SU-DHL-6 (cell line): ENCODE data around the gene MAPK12.
A peak's percentile ranks its signal among the peaks of the same experiment; 100 is the strongest.

Source experiments
- H2AFZ ChIP-seq: fragments of 200-600 bp; sonication (generic); 2 replicates; pipeline ENCODE4 v1.6.1; 2014; ENCODE audit warnings: low read depth, mild to moderate bottlenecking, moderate library complexity, mixed read lengths, antibody characterized with exemption, low read length; ENCODE audit not compliant: severe bottlenecking
- H3F3A ChIP-seq: fragments of 200-600 bp; shearing (Covaris generic); 2 replicates; pipeline ENCODE4 v1.6.0; 2016; ENCODE audit warnings: antibody characterized with exemption, mild to moderate bottlenecking; ENCODE audit not compliant: insufficient read depth
- H3K27ac ChIP-seq: fragments of 200-600 bp; sonication (generic); 2 replicates; pipeline ENCODE4 v1.5.1; 2016; ENCODE audit warnings: low read depth, mild to moderate bottlenecking, low read length, moderate library complexity, mixed read lengths
- H3K27me3 ChIP-seq: fragments of 200-600 bp; sonication (generic), shearing (Covaris generic); 2 replicates; pipeline ENCODE4 v1.6.0; 2014; ENCODE audit warnings: mild to moderate bottlenecking, low read length
- H3K36me3 ChIP-seq: fragments of 200-600 bp; sonication (generic); 2 replicates; pipeline ENCODE4 v1.6.1; 2014; ENCODE audit warnings: mild to moderate bottlenecking, low read length, mixed read lengths
- H3K4me2 ChIP-seq: fragments of 300-600, 200-600 bp; shearing (Covaris generic), sonication (generic); 2 replicates; pipeline ENCODE4 v1.6.0; 2014; ENCODE audit warnings: low read length, low read depth, mild to moderate bottlenecking; ENCODE audit not compliant: poor library complexity, severe bottlenecking
- H3K4me3 ChIP-seq: fragments of 200-600 bp; sonication (generic); 2 replicates; pipeline ENCODE4 v1.5.1; 2014; ENCODE audit warnings: antibody characterized with exemption, low read length, mild to moderate bottlenecking, mixed read lengths; ENCODE audit not compliant: insufficient read depth, poor library complexity, severe bottlenecking
- H3K79me2 ChIP-seq: fragments of 200-600 bp; sonication (generic); 2 replicates; pipeline ENCODE4 v1.6.1; 2014; ENCODE audit warnings: mild to moderate bottlenecking, low read length, moderate library complexity; ENCODE audit not compliant: insufficient read depth
- H3K9ac ChIP-seq: fragments of 200-600 bp; sonication (generic); 2 replicates; pipeline ENCODE4 v1.7.0; 2014; ENCODE audit warnings: mild to moderate bottlenecking, low read length
- H3K9me2 ChIP-seq: fragments of 200-600 bp; sonication (generic); replicated peaks from 2 replicates; pipeline ENCODE4 v1.6.1; 2014; ENCODE audit warnings: low read length; ENCODE audit not compliant: insufficient read depth
- H3K9me3 ChIP-seq: fragments of 200-600 bp; sonication (generic); 2 replicates; pipeline ENCODE4 v1.6.1; 2014; ENCODE audit warnings: low read length, mixed read lengths; ENCODE audit not compliant: insufficient read depth
- H4K20me1 ChIP-seq: fragments of 200-600 bp; sonication (generic); 2 replicates; pipeline ENCODE4 v1.6.1; 2014; ENCODE audit warnings: low read depth, mild to moderate bottlenecking, antibody characterized with exemption, low read length, moderate library complexity, mixed read lengths
- CTCF ChIP-seq: fragments of 200-600 bp; sonication (generic); IDR thresholded peaks from one replicate; pipeline ENCODE4 v1.5.1; 2017; ENCODE audit warnings: antibody characterized with exemption, mild to moderate bottlenecking, low read length, moderate library complexity; ENCODE audit not compliant: insufficient read depth, poor library complexity, severe bottlenecking
- EZH2phosphoT487 ChIP-seq: fragments of 200-600 bp; sonication (generic), shearing (Covaris generic); conservative IDR thresholded peaks from 2 replicates; pipeline ENCODE4 v1.6.1; 2018; ENCODE audit warnings: mild to moderate bottlenecking, antibody characterized with exemption, low read length, moderate library complexity, mixed read lengths

MAPK12 gene

DNA sequence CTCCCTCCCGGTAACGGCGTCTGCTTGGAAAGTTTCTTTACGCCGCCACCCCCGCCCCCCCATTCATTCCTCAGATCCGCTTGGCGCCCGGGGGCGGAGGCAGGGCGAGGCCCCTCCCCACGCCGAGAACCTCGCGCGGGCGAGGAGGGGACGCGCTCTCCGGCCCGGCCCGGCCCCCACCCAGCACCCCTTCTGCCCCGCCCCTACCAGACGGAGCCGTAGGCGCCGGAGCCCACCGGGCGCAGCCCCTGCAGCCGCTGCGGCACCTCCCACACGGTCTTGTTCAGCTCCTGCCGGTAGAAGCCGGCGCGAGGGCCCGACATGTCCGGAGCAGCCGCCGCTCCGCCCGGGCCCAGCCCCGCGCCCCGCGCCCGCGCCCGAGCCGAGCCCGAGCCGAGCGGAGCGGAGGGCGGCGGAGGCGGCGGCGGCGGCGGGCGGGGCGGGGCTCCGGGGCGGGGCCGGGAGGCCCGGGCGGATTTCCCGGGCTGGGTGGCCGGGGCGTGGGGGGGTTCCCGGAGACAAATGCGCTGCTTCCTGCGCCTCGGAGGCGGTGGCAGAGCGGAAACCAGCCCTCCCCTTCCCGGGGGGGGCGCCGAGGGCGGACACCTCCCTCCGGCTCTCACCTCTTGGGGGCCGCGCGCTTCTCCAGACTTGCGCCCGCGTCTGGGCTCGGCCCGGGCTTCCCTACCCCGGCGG, 8.6 kb upstream of the MAPK12 start, which contains the start of gene MAPK11:
Gene MAPK11 (minus strand): TSS at position 411 of the 696 bp plus-strand sequence. CDS start 88 bp downstream, at position 323.
- H3K9ac ChIP-seq = peak within 1 kb of the TSS; percentile 43; the same call in 1 of the 2 replicates
- H3K9me2 ChIP-seq = no peaks in the 10 kb centered on the region
- no peak within 1 kb of the TSS for H2AFZ ChIP-seq

DNA sequence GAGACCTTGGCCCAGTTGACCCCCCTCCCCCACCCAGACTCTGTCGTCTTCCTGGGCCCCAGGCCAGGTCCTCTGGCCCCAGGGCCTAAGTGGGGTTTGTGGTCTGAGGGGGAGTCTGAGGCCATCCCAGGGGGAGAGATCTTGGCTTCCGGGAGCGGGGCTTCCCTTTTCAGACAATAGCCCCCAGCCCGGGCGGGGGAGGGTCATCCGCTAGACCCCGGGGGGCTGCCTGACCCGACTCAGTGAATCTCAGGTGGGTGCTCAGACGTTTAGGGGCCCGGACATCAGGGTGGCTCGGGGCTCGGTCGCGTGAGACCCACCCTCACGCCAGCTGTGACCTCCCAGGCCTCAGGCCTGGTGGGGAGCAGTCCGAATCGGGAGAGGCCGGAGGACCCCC, 8.1 kb upstream of the MAPK12 start:
- Histone ChIP-seq H3F3A (0 out of 2 replicates have a peak, but pooled peaks cover 4% of the 10 kb centered on the region), H4K20me1 (no peaks in the 10 kb centered on the region), H3K9me2 (no peaks in the 10 kb centered on the region), H3K9ac (0 out of 2 replicates have a peak overlapping the region, but pooled peaks have one; percentile 35), H3K27ac (no peak overlapping the region), H3K9me3 (no peaks in the 10 kb centered on the region), H2AFZ (no peak overlapping the region), H3K79me2 (no peaks in the 10 kb centered on the region), H3K4me2 (peak overlapping the region; percentile 67), H3K27me3 (no peaks in the 10 kb centered on the region), H3K36me3 (no peaks in the 10 kb centered on the region), H3K4me3 (no peak overlapping the region)
- TF ChIP-seq CTCF = no peak
- no peak for TF ChIP-seq EZH2phosphoT487

More for the DNA sequence above, 8.6 kb upstream of the MAPK12 start, which contains the start of gene MAPK11:
- Histone ChIP-seq H3K27me3 (no peaks in the 10 kb centered on the region), H3K36me3 (no peaks in the 10 kb centered on the region), H4K20me1 (no peaks in the 10 kb centered on the region), H3K4me2 (peak within 1 kb of the TSS; percentile 67), H3K79me2 (no peaks in the 10 kb centered on the region), H3F3A (0 out of 2 replicates have a peak, but pooled peaks cover 4% of the 10 kb centered on the region), H3K27ac (no peak within 1 kb of the TSS), H3K4me3 (peak within 1 kb of the TSS; percentile 46), H3K9me3 (no peaks in the 10 kb centered on the region)
- no peak for TF ChIP-seq EZH2phosphoT487
- TF ChIP-seq CTCF = no peak

GRCh38 chr22:50268655-50269113, 7.2 kb upstream of the MAPK12 start:
- no peak overlapping the region for H2AFZ ChIP-seq
- H3K27me3 ChIP-seq = no peaks in the 10 kb centered on the region
- H3K79me2 ChIP-seq = no peaks in the 10 kb centered on the region
- H3K4me3 ChIP-seq = no peak overlapping the region
- no peaks in the 10 kb centered on the region for H3F3A ChIP-seq
- TF ChIP-seq CTCF = no peak
- no peak for TF ChIP-seq EZH2phosphoT487
- no peak overlapping the region for H3K4me2 ChIP-seq
- no peaks in the 10 kb centered on the region for H3K9me2 ChIP-seq
- H3K36me3 ChIP-seq = no peaks in the 10 kb centered on the region
- H3K9me3 ChIP-seq = no peaks in the 10 kb centered on the region
- H4K20me1 ChIP-seq = no peaks in the 10 kb centered on the region
- no peak overlapping the region for H3K27ac ChIP-seq
- no peak overlapping the region for H3K9ac ChIP-seq
